Neural cell (in vitro differentiated cells): ENCODE results near the gene MYCBPAP.

ENCODE experiments used
- EP300 ChIP-seq: fragments of 450-650 bp; conservative IDR thresholded peaks from 2 replicates; pipeline ENCODE4 v1.6.1; 2014; ENCODE audit warnings: antibody characterized with exemption, mild to moderate bottlenecking, moderate library complexity; ENCODE audit not compliant: poor library complexity, severe bottlenecking
- EZH2 ChIP-seq: fragments of 200-600, 300-800 bp; shearing (Covaris generic), sonication (generic); IDR thresholded peaks from 2 replicates; pipeline ENCODE4 v1.6.1; 2014; ENCODE audit warnings: antibody characterized with exemption, low read length, borderline replicate concordance, mild to moderate bottlenecking; ENCODE audit not compliant: insufficient read depth, poor library complexity, severe bottlenecking
- MXI1 ChIP-seq: fragments of 450-650 bp; conservative IDR thresholded peaks from 2 replicates; pipeline ENCODE4 v1.6.1; 2014; ENCODE audit warnings: antibody characterized with exemption, mild to moderate bottlenecking; ENCODE audit not compliant: poor library complexity, severe bottlenecking
- POLR2AphosphoS5 ChIP-seq: IDR thresholded peaks from 2 replicates; pipeline ENCODE4 v1.6.1; 2012
- RAD21 ChIP-seq: fragments of 450-650 bp; conservative IDR thresholded peaks from 2 replicates; pipeline ENCODE4 v1.6.1; 2014; ENCODE audit warnings: antibody characterized with exemption, mild to moderate bottlenecking, moderate library complexity
- TAF1 ChIP-seq: IDR thresholded peaks from 2 replicates; pipeline ENCODE4 v1.6.1; 2012; ENCODE audit warnings: low read depth
- TF ChIP-seq, protein P1 (sequence below): fragments of 450-650 bp; IDR thresholded peaks from 2 replicates; pipeline ENCODE4 v1.5.1; 2014; ENCODE audit warnings: antibody characterized with exemption, mild to moderate bottlenecking, moderate library complexity; ENCODE audit not compliant: poor library complexity, severe bottlenecking
- TF ChIP-seq, protein P2 (sequence below): IDR thresholded peaks from 2 replicates; pipeline ENCODE4 v1.6.1; 2012; ENCODE audit warnings: borderline replicate concordance

GRCh38 chr17:50502301-50502990 is 5.8 kb upstream of the MYCBPAP start:
- TF ChIP-seq, protein P1, sequence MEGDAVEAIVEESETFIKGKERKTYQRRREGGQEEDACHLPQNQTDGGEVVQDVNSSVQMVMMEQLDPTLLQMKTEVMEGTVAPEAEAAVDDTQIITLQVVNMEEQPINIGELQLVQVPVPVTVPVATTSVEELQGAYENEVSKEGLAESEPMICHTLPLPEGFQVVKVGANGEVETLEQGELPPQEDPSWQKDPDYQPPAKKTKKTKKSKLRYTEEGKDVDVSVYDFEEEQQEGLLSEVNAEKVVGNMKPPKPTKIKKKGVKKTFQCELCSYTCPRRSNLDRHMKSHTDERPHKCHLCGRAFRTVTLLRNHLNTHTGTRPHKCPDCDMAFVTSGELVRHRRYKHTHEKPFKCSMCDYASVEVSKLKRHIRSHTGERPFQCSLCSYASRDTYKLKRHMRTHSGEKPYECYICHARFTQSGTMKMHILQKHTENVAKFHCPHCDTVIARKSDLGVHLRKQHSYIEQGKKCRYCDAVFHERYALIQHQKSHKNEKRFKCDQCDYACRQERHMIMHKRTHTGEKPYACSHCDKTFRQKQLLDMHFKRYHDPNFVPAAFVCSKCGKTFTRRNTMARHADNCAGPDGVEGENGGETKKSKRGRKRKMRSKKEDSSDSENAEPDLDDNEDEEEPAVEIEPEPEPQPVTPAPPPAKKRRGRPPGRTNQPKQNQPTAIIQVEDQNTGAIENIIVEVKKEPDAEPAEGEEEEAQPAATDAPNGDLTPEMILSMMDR, result no peak
- no peak for TF ChIP-seq TAF1
- TF ChIP-seq EP300, result no peak
- no peak for TF ChIP-seq EZH2
- TF ChIP-seq RAD21, result no peak
- TF ChIP-seq POLR2AphosphoS5, result no peak
- TF ChIP-seq, protein P2, sequence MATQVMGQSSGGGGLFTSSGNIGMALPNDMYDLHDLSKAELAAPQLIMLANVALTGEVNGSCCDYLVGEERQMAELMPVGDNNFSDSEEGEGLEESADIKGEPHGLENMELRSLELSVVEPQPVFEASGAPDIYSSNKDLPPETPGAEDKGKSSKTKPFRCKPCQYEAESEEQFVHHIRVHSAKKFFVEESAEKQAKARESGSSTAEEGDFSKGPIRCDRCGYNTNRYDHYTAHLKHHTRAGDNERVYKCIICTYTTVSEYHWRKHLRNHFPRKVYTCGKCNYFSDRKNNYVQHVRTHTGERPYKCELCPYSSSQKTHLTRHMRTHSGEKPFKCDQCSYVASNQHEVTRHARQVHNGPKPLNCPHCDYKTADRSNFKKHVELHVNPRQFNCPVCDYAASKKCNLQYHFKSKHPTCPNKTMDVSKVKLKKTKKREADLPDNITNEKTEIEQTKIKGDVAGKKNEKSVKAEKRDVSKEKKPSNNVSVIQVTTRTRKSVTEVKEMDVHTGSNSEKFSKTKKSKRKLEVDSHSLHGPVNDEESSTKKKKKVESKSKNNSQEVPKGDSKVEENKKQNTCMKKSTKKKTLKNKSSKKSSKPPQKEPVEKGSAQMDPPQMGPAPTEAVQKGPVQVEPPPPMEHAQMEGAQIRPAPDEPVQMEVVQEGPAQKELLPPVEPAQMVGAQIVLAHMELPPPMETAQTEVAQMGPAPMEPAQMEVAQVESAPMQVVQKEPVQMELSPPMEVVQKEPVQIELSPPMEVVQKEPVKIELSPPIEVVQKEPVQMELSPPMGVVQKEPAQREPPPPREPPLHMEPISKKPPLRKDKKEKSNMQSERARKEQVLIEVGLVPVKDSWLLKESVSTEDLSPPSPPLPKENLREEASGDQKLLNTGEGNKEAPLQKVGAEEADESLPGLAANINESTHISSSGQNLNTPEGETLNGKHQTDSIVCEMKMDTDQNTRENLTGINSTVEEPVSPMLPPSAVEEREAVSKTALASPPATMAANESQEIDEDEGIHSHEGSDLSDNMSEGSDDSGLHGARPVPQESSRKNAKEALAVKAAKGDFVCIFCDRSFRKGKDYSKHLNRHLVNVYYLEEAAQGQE, result no peak
- no peak for TF ChIP-seq MXI1
